Fibroblast of lung (primary cell): ENCODE data around the gene EYA3. TPM values are rescaled to one million over a fixed set of nuclear protein-coding genes. Genes with fewer than 3 reads are reported as not detected.

ENCODE experiments used
- DNase-seq, 2 donors: peaks; one replicate each; pipeline versions ENCODE4 v3.0.0 to v3.0.0-alpha.2; 2010; ENCODE audit warnings: low read depth in 2 of 2
- H2AFZ ChIP-seq: 2 replicates; pipeline ENCODE4 v1.5.1; 2012; ENCODE audit warnings: low read length, control low read depth, inconsistent platforms
- H3K27ac ChIP-seq: 2 replicates; pipeline ENCODE4 v1.5.1; 2011; ENCODE audit warnings: low read length, control low read depth; ENCODE audit not compliant: insufficient read depth
- H3K27me3 ChIP-seq: 2 replicates; pipeline ENCODE4 v1.5.1; 2011; ENCODE audit warnings: mild to moderate bottlenecking, low read length; ENCODE audit not compliant: control insufficient read depth, insufficient read depth
- H3K36me3 ChIP-seq: 2 replicates; pipeline ENCODE4 v1.5.1; 2011; ENCODE audit warnings: low read length; ENCODE audit not compliant: control insufficient read depth, insufficient read depth
- H3K4me1 ChIP-seq: 2 replicates; pipeline ENCODE4 v1.5.1; 2011; ENCODE audit warnings: low read length; ENCODE audit not compliant: control insufficient read depth, insufficient read depth; ENCODE audit errors: extremely low read depth
- H3K4me2 ChIP-seq: 2 replicates; pipeline ENCODE4 v1.5.1; 2011; ENCODE audit warnings: low read length, control low read depth; ENCODE audit not compliant: insufficient read depth; ENCODE audit errors: extremely low read depth
- H3K4me3 ChIP-seq, 4 experiments: fragments of 200-600 bp in 1 of 4; sonication (generic) in 1 of 4; replicated peaks in 1 of 4; 2 replicates each; pipeline ENCODE4 v1.5.1; 2011 to 2016; ENCODE audit warnings: low read length in 4 of 4, low read depth in 3 of 4, mild to moderate bottlenecking in 3 of 4, control low read depth in 2 of 4, inconsistent platforms in 1 of 4, mixed read lengths in 1 of 4; ENCODE audit not compliant: insufficient read depth in 1 of 4; ENCODE audit errors: control extremely low read depth in 1 of 4
- H3K79me2 ChIP-seq: 2 replicates; pipeline ENCODE4 v1.5.1; 2012; ENCODE audit warnings: mild to moderate bottlenecking, low read length, inconsistent platforms; ENCODE audit not compliant: control insufficient read depth, insufficient read depth
- H3K9ac ChIP-seq: 2 replicates; pipeline ENCODE4 v1.5.1; 2011; ENCODE audit warnings: mild to moderate bottlenecking, low read length, control low read depth; ENCODE audit not compliant: insufficient read depth
- H3K9me3 ChIP-seq: 2 replicates; pipeline ENCODE4 v1.5.1; 2012; ENCODE audit warnings: low read depth, low read length; ENCODE audit not compliant: control insufficient read depth, insufficient read depth
- H4K20me1 ChIP-seq: 2 replicates; pipeline ENCODE4 v1.5.1; 2011; ENCODE audit warnings: low read length; ENCODE audit not compliant: control insufficient read depth, insufficient read depth; ENCODE audit errors: extremely low read depth
- EZH2 ChIP-seq: IDR thresholded peaks from 2 replicates; pipeline ENCODE4 v1.5.1; 2012; ENCODE audit warnings: low read length, control low read depth, mild to moderate bottlenecking; ENCODE audit errors: missing control alignments
- polyA plus RNA-seq, 2 donors: library from polyadenylated mRNA; depleted of rRNA in 1 of 2; stranded (reverse) in 1 of 2; unstranded in 1 of 2; fragments of >200 nt; gene quantifications; 2 replicates each; pipeline ENCODE4 v1.2.1, GENCODE V29; 2011 to 2012; ENCODE audit warnings: missing spikeins in 1 of 2
- total RNA-seq: library from RNA; depleted of rRNA; stranded (reverse); fragments of >200 nt; gene quantifications from 2 replicates; pipeline ENCODE4 v1.2.1, GENCODE V29; 2014
- TF ChIP-seq, protein P1 (sequence below), 2 donors: IDR thresholded peaks in 1 of 2; conservative IDR thresholded peaks in 1 of 2; 1 replicate in 1 of 2; 2 replicates in 1 of 2; pipeline ENCODE4 v1.5.1; 2011 to 2012; ENCODE audit warnings: low read length in 2 of 2, control low read depth in 1 of 2, inconsistent platforms in 1 of 2, low read depth in 1 of 2, mild to moderate bottlenecking in 1 of 2

The EYA3 gene
- total and polyA plus RNA-seq, 2 donors (not counting 1 experiment from before 2014, with no cell fraction given) = 11.2 to 17.5 TPM

DNA sequence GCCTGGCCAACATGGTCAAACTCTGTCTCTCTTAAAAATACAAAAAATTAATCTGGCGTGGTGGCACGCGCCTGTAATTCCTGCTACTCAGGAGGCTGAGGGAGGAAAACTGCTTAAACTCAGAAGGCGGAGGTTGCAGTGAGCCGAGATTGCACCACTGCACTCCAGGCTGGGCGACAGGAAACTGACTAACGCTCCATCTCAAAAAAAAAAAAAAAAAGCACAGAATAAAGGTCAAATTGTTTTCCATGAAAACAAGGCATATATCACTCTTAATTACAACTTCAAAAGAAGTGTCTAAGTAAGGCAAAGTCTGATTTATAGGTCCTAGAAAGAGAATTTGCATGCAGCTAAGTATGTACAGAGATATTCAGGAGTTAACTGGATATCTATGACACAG is 25.6 kb downstream of the EYA3 start:
- H3K4me1 ChIP-seq = no peaks in the 10 kb centered on the region
- peaks cover 7% of the 10 kb centered on the region for H3K79me2 ChIP-seq
- peak in 1 of 2 donors; percentile 30 for DNase-seq
- TF ChIP-seq EZH2 = no peak
- TF ChIP-seq, protein P1, sequence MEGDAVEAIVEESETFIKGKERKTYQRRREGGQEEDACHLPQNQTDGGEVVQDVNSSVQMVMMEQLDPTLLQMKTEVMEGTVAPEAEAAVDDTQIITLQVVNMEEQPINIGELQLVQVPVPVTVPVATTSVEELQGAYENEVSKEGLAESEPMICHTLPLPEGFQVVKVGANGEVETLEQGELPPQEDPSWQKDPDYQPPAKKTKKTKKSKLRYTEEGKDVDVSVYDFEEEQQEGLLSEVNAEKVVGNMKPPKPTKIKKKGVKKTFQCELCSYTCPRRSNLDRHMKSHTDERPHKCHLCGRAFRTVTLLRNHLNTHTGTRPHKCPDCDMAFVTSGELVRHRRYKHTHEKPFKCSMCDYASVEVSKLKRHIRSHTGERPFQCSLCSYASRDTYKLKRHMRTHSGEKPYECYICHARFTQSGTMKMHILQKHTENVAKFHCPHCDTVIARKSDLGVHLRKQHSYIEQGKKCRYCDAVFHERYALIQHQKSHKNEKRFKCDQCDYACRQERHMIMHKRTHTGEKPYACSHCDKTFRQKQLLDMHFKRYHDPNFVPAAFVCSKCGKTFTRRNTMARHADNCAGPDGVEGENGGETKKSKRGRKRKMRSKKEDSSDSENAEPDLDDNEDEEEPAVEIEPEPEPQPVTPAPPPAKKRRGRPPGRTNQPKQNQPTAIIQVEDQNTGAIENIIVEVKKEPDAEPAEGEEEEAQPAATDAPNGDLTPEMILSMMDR (conservative IDR thresholded peaks at IDR 0.05 in 1 of 2, IDR thresholded peaks at IDR 0.05 in 1 of 2; ENCODE audit: low read depth in 1 of 2, low read length in 2 of 2) = no peak
- no peaks in the 10 kb centered on the region for H4K20me1 ChIP-seq
- no peaks in the 10 kb centered on the region for H3K36me3 ChIP-seq
- H3K27me3 ChIP-seq = no peaks in the 10 kb centered on the region
- H3K9ac ChIP-seq = no peak overlapping the region
- H3K27ac ChIP-seq = no peak overlapping the region
- no peak overlapping the region for H2AFZ ChIP-seq
- no peak overlapping the region for H3K4me2 ChIP-seq
- no peak overlapping the region for H3K4me3 ChIP-seq
- H3K9me3 ChIP-seq = no peaks in the 10 kb centered on the region

DNA sequence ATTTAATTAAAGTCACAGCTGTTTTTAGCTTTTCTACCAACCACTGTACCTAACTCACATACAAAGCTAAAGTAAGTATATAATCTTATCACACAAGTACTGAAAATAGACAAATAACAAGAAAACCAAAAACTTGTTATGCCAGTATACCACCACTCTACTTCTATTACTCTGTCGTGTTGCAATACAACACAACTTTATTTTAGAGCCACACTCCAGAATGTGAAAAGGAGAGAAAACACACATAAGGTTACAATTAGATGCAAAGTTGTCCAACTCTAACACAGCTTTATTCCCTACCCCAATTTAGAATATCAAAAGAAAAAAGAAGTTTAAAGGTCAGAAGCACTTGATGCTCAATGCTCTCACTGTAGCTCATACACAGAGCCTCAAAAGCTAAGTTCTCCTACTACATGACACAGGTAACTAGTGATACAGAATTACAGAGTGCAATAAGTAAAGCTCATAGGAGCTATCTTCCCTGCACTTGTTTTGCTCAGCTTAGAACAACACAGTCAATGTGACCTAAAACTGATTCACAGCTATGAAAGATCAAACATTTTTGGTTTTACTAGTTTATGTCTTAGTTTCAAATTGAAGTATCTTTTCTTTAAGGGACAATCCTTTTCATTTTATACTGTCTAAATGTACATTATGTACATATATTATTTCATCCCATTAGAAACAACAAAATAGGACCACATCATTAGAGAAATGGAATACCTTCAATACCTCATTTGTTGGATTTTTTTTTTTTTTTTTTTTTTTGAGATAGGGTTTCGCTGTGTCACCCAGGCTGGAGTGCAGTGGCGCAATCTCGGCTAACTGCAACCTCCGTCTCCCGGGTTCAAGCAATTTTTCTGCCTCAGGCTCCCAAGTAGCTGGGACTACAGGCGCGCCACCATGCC is 29.2 kb downstream of the EYA3 start:
- TF ChIP-seq, protein P1 (conservative IDR thresholded peaks at IDR 0.05 in 1 of 2, IDR thresholded peaks at IDR 0.05 in 1 of 2; ENCODE audit: low read depth in 1 of 2, low read length in 2 of 2) = no peak
- TF ChIP-seq EZH2 = no peak
- Histone ChIP-seq H3K79me2 (peaks cover 2% of the 10 kb centered on the region), H4K20me1 (no peaks in the 10 kb centered on the region), H3K4me3 (no peak overlapping the region), H3K36me3 (no peaks in the 10 kb centered on the region), H3K27ac (no peak overlapping the region), H3K4me1 (no peaks in the 10 kb centered on the region), H3K9ac (no peak overlapping the region), H3K9me3 (no peaks in the 10 kb centered on the region), H3K4me2 (peak overlapping the region; percentile 7), H2AFZ (no peak overlapping the region), H3K27me3 (no peaks in the 10 kb centered on the region)
- DNase-seq = no peak

DNA sequence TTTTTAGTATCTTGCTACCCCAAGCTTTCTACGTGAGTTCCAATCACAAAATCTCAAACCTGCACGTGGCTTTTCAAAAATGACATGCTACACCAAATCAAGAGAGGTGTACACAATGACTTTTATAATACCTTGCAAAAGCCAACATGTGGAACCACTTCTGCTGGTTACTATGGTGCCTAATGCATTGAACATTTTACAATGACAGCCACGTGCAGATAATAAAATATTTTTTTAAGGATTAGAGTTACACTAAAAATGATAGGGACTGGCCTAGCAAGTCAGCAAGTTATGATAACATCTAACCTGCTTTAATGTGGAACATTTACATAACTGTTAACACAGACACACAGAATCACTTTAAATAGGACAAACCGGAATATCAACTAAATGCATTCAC is 30.2 kb downstream of the EYA3 start:
- Histone ChIP-seq H3K4me3 (no peak overlapping the region), H3K79me2 (peaks cover 2% of the 10 kb centered on the region), H2AFZ (no peak overlapping the region), H3K9ac (no peak overlapping the region), H3K27me3 (no peaks in the 10 kb centered on the region), H4K20me1 (no peaks in the 10 kb centered on the region), H3K4me1 (no peaks in the 10 kb centered on the region), H3K27ac (no peak overlapping the region), H3K36me3 (no peaks in the 10 kb centered on the region), H3K9me3 (no peaks in the 10 kb centered on the region), H3K4me2 (no peak overlapping the region)
- TF ChIP-seq, protein P1 (conservative IDR thresholded peaks at IDR 0.05 in 1 of 2, IDR thresholded peaks at IDR 0.05 in 1 of 2; ENCODE audit: low read depth in 1 of 2, low read length in 2 of 2) = no peak
- TF ChIP-seq EZH2 = no peak
- no peak for DNase-seq
